ENCODE results near the gene ADAMTS17.

DNA sequence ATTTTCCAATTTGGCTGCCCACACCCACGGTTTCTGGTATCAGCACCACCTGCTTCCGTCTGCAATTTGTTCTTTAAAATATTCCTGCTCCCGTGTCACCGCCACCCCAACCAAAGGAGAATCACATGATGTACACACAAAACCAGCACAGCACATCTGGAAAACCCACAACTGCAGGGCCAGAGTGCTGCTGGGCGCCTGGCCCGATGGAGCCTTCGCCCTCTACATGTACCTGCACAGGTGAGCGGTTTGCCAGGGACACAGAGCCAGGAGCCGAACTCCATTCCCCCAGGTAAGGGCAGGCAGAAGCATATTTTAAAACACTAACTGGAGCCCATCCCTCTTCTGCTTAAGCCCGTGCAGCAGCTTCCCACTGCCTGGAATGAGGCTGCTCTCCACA is 75.6 kb downstream of the ADAMTS17 start:
- TF ChIP-seq YY1 (IDR thresholded peaks at IDR 0.05; ENCODE audit: low read depth) (no peak), EP300 (IDR thresholded peaks at IDR 0.05; ENCODE audit: borderline replicate concordance) (no peak), TAF1 (IDR thresholded peaks at IDR 0.05; ENCODE audit: low read depth) (no peak), ZBTB7A (IDR thresholded peaks at IDR 0.05; ENCODE audit: low read depth) (no peak), CREB1 (IDR thresholded peaks at IDR 0.05; ENCODE audit: low read depth) (no peak), FOXM1 (IDR thresholded peaks at IDR 0.05; ENCODE audit: borderline replicate concordance, low read depth) (no peak), RAD21 (IDR thresholded peaks at IDR 0.05; ENCODE audit: low read depth) (no peak), TCF12 (IDR thresholded peaks at IDR 0.05; ENCODE audit: low read depth) (no peak), CEBPB (IDR thresholded peaks at IDR 0.05) (no peak)
- TF ChIP-seq, protein P1, sequence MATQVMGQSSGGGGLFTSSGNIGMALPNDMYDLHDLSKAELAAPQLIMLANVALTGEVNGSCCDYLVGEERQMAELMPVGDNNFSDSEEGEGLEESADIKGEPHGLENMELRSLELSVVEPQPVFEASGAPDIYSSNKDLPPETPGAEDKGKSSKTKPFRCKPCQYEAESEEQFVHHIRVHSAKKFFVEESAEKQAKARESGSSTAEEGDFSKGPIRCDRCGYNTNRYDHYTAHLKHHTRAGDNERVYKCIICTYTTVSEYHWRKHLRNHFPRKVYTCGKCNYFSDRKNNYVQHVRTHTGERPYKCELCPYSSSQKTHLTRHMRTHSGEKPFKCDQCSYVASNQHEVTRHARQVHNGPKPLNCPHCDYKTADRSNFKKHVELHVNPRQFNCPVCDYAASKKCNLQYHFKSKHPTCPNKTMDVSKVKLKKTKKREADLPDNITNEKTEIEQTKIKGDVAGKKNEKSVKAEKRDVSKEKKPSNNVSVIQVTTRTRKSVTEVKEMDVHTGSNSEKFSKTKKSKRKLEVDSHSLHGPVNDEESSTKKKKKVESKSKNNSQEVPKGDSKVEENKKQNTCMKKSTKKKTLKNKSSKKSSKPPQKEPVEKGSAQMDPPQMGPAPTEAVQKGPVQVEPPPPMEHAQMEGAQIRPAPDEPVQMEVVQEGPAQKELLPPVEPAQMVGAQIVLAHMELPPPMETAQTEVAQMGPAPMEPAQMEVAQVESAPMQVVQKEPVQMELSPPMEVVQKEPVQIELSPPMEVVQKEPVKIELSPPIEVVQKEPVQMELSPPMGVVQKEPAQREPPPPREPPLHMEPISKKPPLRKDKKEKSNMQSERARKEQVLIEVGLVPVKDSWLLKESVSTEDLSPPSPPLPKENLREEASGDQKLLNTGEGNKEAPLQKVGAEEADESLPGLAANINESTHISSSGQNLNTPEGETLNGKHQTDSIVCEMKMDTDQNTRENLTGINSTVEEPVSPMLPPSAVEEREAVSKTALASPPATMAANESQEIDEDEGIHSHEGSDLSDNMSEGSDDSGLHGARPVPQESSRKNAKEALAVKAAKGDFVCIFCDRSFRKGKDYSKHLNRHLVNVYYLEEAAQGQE (IDR thresholded peaks at IDR 0.05; ENCODE audit: low read depth): no peak
- TF ChIP-seq, protein P2, sequence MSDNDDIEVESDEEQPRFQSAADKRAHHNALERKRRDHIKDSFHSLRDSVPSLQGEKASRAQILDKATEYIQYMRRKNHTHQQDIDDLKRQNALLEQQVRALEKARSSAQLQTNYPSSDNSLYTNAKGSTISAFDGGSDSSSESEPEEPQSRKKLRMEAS (IDR thresholded peaks at IDR 0.05): no peak

Measured in Ishikawa (cell line).